GM21528 (cell line): ENCODE results near the gene LHX3.

Source experiments
- ATAC-seq: cut with Tn5 transposase; IDR thresholded peaks from one replicate; pipeline ENCODE4 v1.9.1; 2021; ENCODE audit warnings: mild to moderate bottlenecking, moderate library complexity; ENCODE audit not compliant: unreplicated experiment, low FRiP score

Gene LHX3

GRCh38 chr9:136197084-136197875 is 7.6 kb downstream of the LHX3 start:
- ATAC-seq: no peak

- no peak for ATAC-seq
Measured at GRCh38 chr9:136196404-136197083, 8.4 kb downstream of the LHX3 start.

- ATAC-seq: no peak
Measured at GRCh38 chr9:136194540-136194939, 10.4 kb downstream of the LHX3 start.

- no peak for ATAC-seq
Measured at GRCh38 chr9:136193891-136194279, 11.0 kb downstream of the LHX3 start.

GRCh38 chr9:136193127-136193890 is 11.6 kb downstream of the LHX3 start:
- ATAC-seq: no peak

- ATAC-seq: no peak
Measured at GRCh38 chr9:136192289-136193126, 12.4 kb downstream of the LHX3 start.

GRCh38 chr9:136191960-136192286 is 13.0 kb downstream of the LHX3 start:
- no peak for ATAC-seq

GRCh38 chr9:136191099-136191959 is 13.6 kb downstream of the LHX3 start:
- ATAC-seq: no peak

GRCh38 chr9:136190656-136191055 is 14.3 kb downstream of the LHX3 start:
- ATAC-seq: no peak

- no peak for ATAC-seq
Measured at GRCh38 chr9:136190237-136190601, 14.7 kb downstream of the LHX3 start.

- ATAC-seq: no peak
Measured at GRCh38 chr9:136189394-136190236, 15.3 kb downstream of the LHX3 start.

GRCh38 chr9:136187683-136188586 is 17.0 kb downstream of the LHX3 start:
- ATAC-seq: no peak

- no peak for ATAC-seq
Measured at GRCh38 chr9:136187197-136187596, 17.7 kb downstream of the LHX3 start.

GRCh38 chr9:136186386-136186785 is 18.5 kb downstream of the LHX3 start:
- ATAC-seq: no peak

GRCh38 chr9:136185596-136186366 is 19.1 kb downstream of the LHX3 start:
- ATAC-seq: no peak

GRCh38 chr9:136185066-136185465 is 19.9 kb downstream of the LHX3 start:
- no peak for ATAC-seq

- no peak for ATAC-seq
Measured at GRCh38 chr9:136182850-136183422, 22.0 kb downstream of the LHX3 start.
